K562 (cell line): ENCODE results near the gene OR10H2. TPM values are rescaled to one million over a fixed set of nuclear protein-coding genes. Genes with fewer than 3 reads are reported as not detected.

Experiments used
- ELF1 ChIP-seq: fragments of 200-800 bp; sonication (Bioruptor generic); IDR thresholded peaks from 2 replicates; pipeline ENCODE4 v1.6.1; 2016; ENCODE audit warnings: missing genetic modification characterization, missing compliant biosample characterization
- EWSR1 ChIP-seq: fragments of 450-650 bp; IDR thresholded peaks from 2 replicates; pipeline ENCODE4 v1.6.1; 2018; ENCODE audit warnings: borderline replicate concordance, mild to moderate bottlenecking, low read depth, moderate library complexity; ENCODE audit not compliant: partially characterized antibody
- GABPA ChIP-seq: fragments of 200-800 bp; sonication (Bioruptor generic); conservative IDR thresholded peaks from 2 replicates; pipeline ENCODE4 v1.6.1; 2016; ENCODE audit warnings: low read depth, missing genetic modification characterization, missing compliant biosample characterization
- GABPB2 ChIP-seq: fragments of 250-450 bp; sonication (Bioruptor Pico); conservative IDR thresholded peaks from 2 replicates; pipeline ENCODE4 v1.5.1; 2021; ENCODE audit warnings: mild to moderate bottlenecking
- GTF2F1 ChIP-seq: IDR thresholded peaks from 2 replicates; pipeline ENCODE4 v1.6.1; 2011; ENCODE audit warnings: low read depth, low read length, improper control_type of control experiment
- HDGF ChIP-seq: fragments of 450-650 bp; IDR thresholded peaks from 2 replicates; pipeline ENCODE4 v1.6.1; 2016
- HIVEP1 ChIP-seq: fragments of 250-450 bp; sonication (Bioruptor Pico); IDR thresholded peaks from 2 replicates; pipeline ENCODE4 v1.4.0; 2020; ENCODE audit warnings: mild to moderate bottlenecking
- KDM4B ChIP-seq, 2 experiments: fragments of 450-650 bp in 1 of 2; sonication (generic) in 1 of 2; IDR thresholded peaks; 2 replicates each; pipeline ENCODE4 v1.6.1; 2016 to 2017; ENCODE audit warnings: borderline replicate concordance in 2 of 2, antibody characterized with exemption in 1 of 2, low read depth in 1 of 2, mild to moderate bottlenecking in 1 of 2
- LEF1 ChIP-seq: fragments of 450-650 bp; IDR thresholded peaks from 2 replicates; pipeline ENCODE4 v1.6.1; 2016; ENCODE audit warnings: mild to moderate bottlenecking
- MAFG ChIP-seq: fragments of 450-650 bp; conservative IDR thresholded peaks from 2 replicates; pipeline ENCODE4 v1.6.1; 2016; ENCODE audit warnings: missing genetic modification characterization, missing compliant biosample characterization
- NCOA6 ChIP-seq: fragments of 450-650 bp; IDR thresholded peaks from 2 replicates; pipeline ENCODE4 v1.6.1; 2017; ENCODE audit warnings: mild to moderate bottlenecking
- NR4A1 ChIP-seq, 2 experiments: fragments of 250-450 bp in 1 of 2; fragments of 450-650 bp in 1 of 2; sonication (Bioruptor Pico) in 1 of 2; IDR thresholded peaks; 2 replicates each; pipeline versions ENCODE4 v1.4.0 to v1.6.1; 2016 to 2020; ENCODE audit warnings: mild to moderate bottlenecking in 2 of 2, missing compliant biosample characterization in 1 of 2, missing genetic modification characterization in 1 of 2, moderate library complexity in 1 of 2
- NRF1 ChIP-seq, 2 experiments: fragments of 450-650 bp; IDR thresholded peaks in 1 of 2; conservative IDR thresholded peaks in 1 of 2; 2 replicates each; pipeline ENCODE4 v1.6.1; 2014; ENCODE audit warnings: mild to moderate bottlenecking in 2 of 2
- POLR2G ChIP-seq: fragments of 200-400 bp; formaldehyde crosslinking; IDR thresholded peaks from 2 replicates; pipeline ENCODE4 v1.6.1; 2017; ENCODE audit warnings: low read depth, mild to moderate bottlenecking, antibody characterized with exemption, low read length, moderate library complexity
- RAD21 ChIP-seq, 2 experiments: fragments of 250-450 bp in 1 of 2; fragments of 450-650 bp in 1 of 2; sonication (Bioruptor Pico) in 1 of 2; formaldehyde crosslinking in 1 of 2; IDR thresholded peaks in 1 of 2; conservative IDR thresholded peaks in 1 of 2; 2 replicates each; pipeline versions ENCODE4 v1.4.0 to v1.8.0; 2020 to 2022; ENCODE audit warnings: mild to moderate bottlenecking in 2 of 2, moderate library complexity in 1 of 2
- RBFOX2 ChIP-seq: fragments of 200-400 bp; formaldehyde crosslinking; IDR thresholded peaks from 2 replicates; pipeline ENCODE4 v1.6.1; 2017; ENCODE audit warnings: low read depth, mild to moderate bottlenecking, low read length, moderate library complexity
- RNF2 ChIP-seq: sonication (generic); IDR thresholded peaks from 2 replicates; pipeline ENCODE4 v1.6.1; 2016
- SMARCB1 ChIP-seq: IDR thresholded peaks from 2 replicates; pipeline ENCODE4 v1.6.1; 2011; ENCODE audit warnings: improper control_type of control experiment, low read depth; ENCODE audit not compliant: insufficient read length
- SPI1 ChIP-seq: IDR thresholded peaks from 2 replicates; pipeline ENCODE4 v1.6.1; 2011; ENCODE audit warnings: low read depth, low read length, control low read depth, borderline replicate concordance
- TFAM ChIP-seq: fragments of 250-450 bp; sonication (Bioruptor Pico); conservative IDR thresholded peaks from 2 replicates; pipeline ENCODE4 v1.5.0; 2021; ENCODE audit warnings: mild to moderate bottlenecking, moderate library complexity
- UBTF ChIP-seq, 2 experiments: IDR thresholded peaks; 2 replicates each; pipeline ENCODE4 v1.6.1; 2012; ENCODE audit warnings: improper control_type of control experiment in 2 of 2, low read depth in 2 of 2, low read length in 2 of 2, borderline replicate concordance in 1 of 2
- ZKSCAN3 ChIP-seq: fragments of 250-450 bp; sonication (Bioruptor Pico); IDR thresholded peaks from 2 replicates; pipeline ENCODE4 v1.4.0; 2020
- ZNF282 ChIP-seq: sonication (generic); formaldehyde crosslinking; IDR thresholded peaks from 2 replicates; pipeline ENCODE4 v1.8.1; 2023; ENCODE audit warnings: missing genetic modification reagents
- ZNF444 ChIP-seq: fragments of 250-450 bp; sonication (Bioruptor Pico); IDR thresholded peaks from 2 replicates; pipeline ENCODE4 v1.4.0; 2020; ENCODE audit warnings: mild to moderate bottlenecking, moderate library complexity
- ZNF639 ChIP-seq, 2 experiments: fragments of 200-800 bp in 1 of 2; sonication (Bioruptor generic) in 1 of 2; sonication (generic) in 1 of 2; formaldehyde crosslinking in 1 of 2; IDR thresholded peaks in 1 of 2; conservative IDR thresholded peaks in 1 of 2; 2 replicates each; pipeline versions ENCODE4 v1.5.0 to v1.6.1; 2016 to 2020; ENCODE audit warnings: missing compliant biosample characterization in 1 of 2, missing genetic modification characterization in 1 of 2, missing genetic modification reagents in 1 of 2
- polyA plus RNA-seq, 8 experiments: library from polyadenylated mRNA; depleted of rRNA in 4 of 8; stranded (reverse) in 5 of 8; unstranded in 3 of 8; fragments of >200 nt; fragmentation: Nextera tagmentation in 2 of 8; fragmentation: Illumina TruSeq in 1 of 8; extraction: Ambion mirVana in 2 of 8; extraction: Trizol in 1 of 8; gene quantifications; 2 replicates each; pipeline versions ENCODE4 v1.2.1 to v1.2.3, GENCODE V29; 2011 to 2014; ENCODE audit warnings: inconsistent platforms in 1 of 8, missing spikeins in 1 of 8
- total RNA-seq, 7 experiments: library from RNA; depleted of rRNA in 6 of 7; stranded (reverse); fragments of >200 nt in 6 of 7; fragmentation: Illumina TruSeq in 2 of 7; extraction: Trizol in 2 of 7; gene quantifications; 2 replicates each; pipeline versions ENCODE4 v1.2.1 to v1.2.3, GENCODE V29; 2011 to 2021; ENCODE audit warnings: low replicate concordance in 1 of 7

The OR10H2 gene
- total and polyA plus RNA-seq, 9 of the 15 experiments (the other 6 are each of a cell fraction or from before 2014, with no cell fraction given): not detected

- TF ChIP-seq ZNF639 (CRISPR knock-in tag; conservative IDR thresholded peaks at IDR 0.05 in 1 of 2, IDR thresholded peaks at IDR 0.05 in 1 of 2) (no peak), HDGF (no peak), TFAM (CRISPR knock-in tag) (no peak), RBFOX2 (peak; percentile 40; the same call in 1 of the 2 replicates), SMARCB1 (no peak), EWSR1 (no peak), GTF2F1 (no peak), MAFG (no peak), ZNF282 (CRISPR knock-in tag) (no peak), ZKSCAN3 (CRISPR knock-in tag) (no peak), RNF2 (no peak), ZNF444 (CRISPR knock-in tag) (no peak), NRF1 (conservative IDR thresholded peaks at IDR 0.05 in 1 of 2, IDR thresholded peaks at IDR 0.05 in 1 of 2) (peak; percentile 66 to 76), HIVEP1 (CRISPR knock-in tag) (no peak), RAD21 (CRISPR knock-in tag; conservative IDR thresholded peaks at IDR 0.05 in 1 of 2, IDR thresholded peaks at IDR 0.05 in 1 of 2) (no peak), UBTF (IDR thresholded peaks at IDR 0.05; ENCODE audit: borderline replicate concordance in 1 of 2, low read depth in 2 of 2, low read length in 2 of 2) (no peak), SPI1 (no peak), NR4A1 (CRISPR knock-in tag; IDR thresholded peaks at IDR 0.05) (no peak), NR4A1 (tag; IDR thresholded peaks at IDR 0.05) (no peak), POLR2G (peak; percentile 30; the same call in 1 of the 2 replicates), KDM4B (IDR thresholded peaks at IDR 0.05; ENCODE audit: borderline replicate concordance in 2 of 2, low read depth in 1 of 2) (no peak), GABPB2 (no peak), GABPA (tag) (peak; percentile 64), ELF1 (tag) (0 out of 2 replicates have a peak, but pooled peaks have one; percentile 37), LEF1 (no peak), NCOA6 (no peak)
Observed at GRCh38 chr19:15696654-15697194, 31.1 kb upstream of the OR10H2 start (continued).
